GM21381 (cell line): Measurements from ENCODE around the gene B4GALNT1.
"Not testable (repeated sequence)": the region's sequence is repeated elsewhere in the genome, so short reads cannot be mapped to it uniquely, and the experiment has no call there.

ENCODE experiments used
- ATAC-seq: cut with Tn5 transposase; IDR thresholded peaks from one replicate; pipeline ENCODE4 v1.9.1; 2021; ENCODE audit warnings: mild to moderate bottlenecking, moderate library complexity; ENCODE audit not compliant: unreplicated experiment

Gene B4GALNT1

GRCh38 chr12:57632958-57633840 is at the start of gene B4GALNT1:
Gene B4GALNT1, minus strand, starts transcription at chr12:57633201. Its CDS starts 1,069 bp downstream, at chr12:57632132.
- peak; percentile 77 for ATAC-seq

- ATAC-seq = no peak
These were observed 46.7 kb upstream of the B4GALNT1 start for GRCh38 chr12:57679697-57680096.

- ATAC-seq = not testable (repeated sequence)
These were observed 44.9 kb upstream of the B4GALNT1 start for GRCh38 chr12:57677947-57678346.

- no peak for ATAC-seq
These were observed 41.7 kb upstream of the B4GALNT1 start for GRCh38 chr12:57674691-57675090.

GRCh38 chr12:57672801-57673200 is 39.8 kb upstream of the B4GALNT1 start:
- no peak for ATAC-seq

GRCh38 chr12:57671811-57672210 is 38.8 kb upstream of the B4GALNT1 start:
- ATAC-seq = not testable (repeated sequence)

- ATAC-seq = not testable (repeated sequence)
These were observed 36.7 kb upstream of the B4GALNT1 start for GRCh38 chr12:57669691-57670090.

- no peak for ATAC-seq
These were observed 33.9 kb upstream of the B4GALNT1 start for GRCh38 chr12:57666897-57667296.

GRCh38 chr12:57665066-57665820 is 32.2 kb upstream of the B4GALNT1 start:
- not testable (repeated sequence) for ATAC-seq

- ATAC-seq = no peak
These were observed 28.4 kb upstream of the B4GALNT1 start for GRCh38 chr12:57661376-57661775.

- ATAC-seq = no peak
These were observed 25.9 kb upstream of the B4GALNT1 start for GRCh38 chr12:57658890-57659289.

GRCh38 chr12:57657744-57658143 is 24.7 kb upstream of the B4GALNT1 start:
- no peak for ATAC-seq

GRCh38 chr12:57656408-57656807 is 23.4 kb upstream of the B4GALNT1 start:
- not testable (repeated sequence) for ATAC-seq

- no peak for ATAC-seq
These were observed 22.7 kb upstream of the B4GALNT1 start for GRCh38 chr12:57655541-57656240.

- no peak for ATAC-seq
These were observed 21.0 kb upstream of the B4GALNT1 start for GRCh38 chr12:57654042-57654441.

GRCh38 chr12:57646659-57647049 is 13.7 kb upstream of the B4GALNT1 start:
- ATAC-seq = not testable (repeated sequence)

- not testable (repeated sequence) for ATAC-seq
These were observed 13.1 kb upstream of the B4GALNT1 start for GRCh38 chr12:57645990-57646658.

- ATAC-seq = no peak
These were observed 8.9 kb upstream of the B4GALNT1 start for GRCh38 chr12:57641699-57642442.

- no peak for ATAC-seq
These were observed 7.4 kb upstream of the B4GALNT1 start for GRCh38 chr12:57640175-57641042.
